Measurements from ENCODE around the gene FAM13C.
"Not testable (repeated sequence)": the region's sequence is repeated elsewhere in the genome, so short reads cannot be mapped to it uniquely, and the experiment has no call there.

FAM13C gene

GRCh38 chr10:59239108-59239507, 123.2 kb downstream of the FAM13C start:
- not testable (repeated sequence) for DNase-seq (ENCODE audit: low spot score); H2BK15ac ChIP-seq (ENCODE audit: low read length); H3K27me3 ChIP-seq (ENCODE audit: control insufficient read depth in 3 of 3, insufficient read depth in 3 of 3, low read depth in 1 of 3, low read length in 3 of 3); H3K9ac ChIP-seq (ENCODE audit: low read depth, low read length, poor library complexity); H3K4ac ChIP-seq (ENCODE audit: low read length); H3K4me1 ChIP-seq (ENCODE audit: control insufficient read depth in 2 of 2, insufficient read depth in 1 of 2, low read depth in 1 of 2, low read length in 2 of 2); H2BK12ac ChIP-seq (ENCODE audit: low read length); H4K91ac ChIP-seq (ENCODE audit: low read depth, low read length, poor library complexity); H3K14ac ChIP-seq (ENCODE audit: low read length); H3K23ac ChIP-seq (ENCODE audit: low read depth, low read length, poor library complexity); H3K27ac ChIP-seq (replicated peaks; ENCODE audit: low read length); H2AK5ac ChIP-seq (ENCODE audit: low read depth, low read length); H2AFZ ChIP-seq (ENCODE audit: low read length); H3K79me1 ChIP-seq (ENCODE audit: low read depth, low read length); H2BK120ac ChIP-seq (ENCODE audit: low read depth, low read length); H3K18ac ChIP-seq (ENCODE audit: low read length); H3K4me2 ChIP-seq (ENCODE audit: insufficient read depth, low read length, poor library complexity, severe bottlenecking); H3K4me3 ChIP-seq (ENCODE audit: low read length in 2 of 2); H3K9me3 ChIP-seq (replicated peaks in 1 of 2; ENCODE audit: control insufficient read depth in 2 of 2, insufficient read depth in 1 of 2, low read depth in 1 of 2, low read length in 2 of 2); H3K36me3 ChIP-seq (replicated peaks in 1 of 2; ENCODE audit: control insufficient read depth in 2 of 2, insufficient read depth in 2 of 2, low read length in 2 of 2); H2BK5ac ChIP-seq (ENCODE audit: low read length); H4K8ac ChIP-seq (ENCODE audit: low read depth, low read length)
- no CpG with 5 or more reads among the region's 2 CpGs for WGBS, 2 donors (ENCODE audit: extremely low coverage in 2 of 2, insufficient read length in 2 of 2, insufficient replicate concordance in 1 of 2)

GRCh38 chr10:59237775-59238174, 124.6 kb downstream of the FAM13C start:
- Histone ChIP-seq H3K27me3 (ENCODE audit: control insufficient read depth in 3 of 3, insufficient read depth in 3 of 3, low read depth in 1 of 3, low read length in 3 of 3) (no peaks in the 10 kb centered on the region), H3K18ac (ENCODE audit: low read length) (no peak overlapping the region), H3K27ac (replicated peaks; ENCODE audit: low read length) (no peak overlapping the region), H2BK12ac (ENCODE audit: low read length) (no peak overlapping the region), H2BK5ac (ENCODE audit: low read length) (no peak overlapping the region), H3K79me1 (ENCODE audit: low read depth, low read length) (no peaks in the 10 kb centered on the region), H3K14ac (ENCODE audit: low read length) (no peak overlapping the region), H3K36me3 (replicated peaks in 1 of 2; ENCODE audit: control insufficient read depth in 2 of 2, insufficient read depth in 2 of 2, low read length in 2 of 2) (peaks cover 0 to 3% of the 10 kb centered on the region in 2 donors), H3K4me3 (ENCODE audit: low read length in 2 of 2) (no peak overlapping the region), H3K4ac (ENCODE audit: low read length) (no peak overlapping the region), H4K8ac (ENCODE audit: low read depth, low read length) (no peak overlapping the region), H2AFZ (ENCODE audit: low read length) (no peak overlapping the region), H2BK15ac (ENCODE audit: low read length) (no peak overlapping the region), H2AK5ac (ENCODE audit: low read depth, low read length) (no peak overlapping the region), H4K91ac (ENCODE audit: low read depth, low read length, poor library complexity) (no peak overlapping the region), H3K23ac (ENCODE audit: low read depth, low read length, poor library complexity) (no peak overlapping the region), H3K9me3 (replicated peaks in 1 of 2; ENCODE audit: control insufficient read depth in 2 of 2, insufficient read depth in 1 of 2, low read depth in 1 of 2, low read length in 2 of 2) (no peaks in the 10 kb centered on the region), H2BK120ac (ENCODE audit: low read depth, low read length) (no peak overlapping the region), H3K4me1 (ENCODE audit: control insufficient read depth in 2 of 2, insufficient read depth in 1 of 2, low read depth in 1 of 2, low read length in 2 of 2) (peaks cover 0 to 3% of the 10 kb centered on the region in 2 donors), H3K9ac (ENCODE audit: low read depth, low read length, poor library complexity) (no peak overlapping the region), H3K4me2 (ENCODE audit: insufficient read depth, low read length, poor library complexity, severe bottlenecking) (no peak overlapping the region)
- no peak for DNase-seq (ENCODE audit: low spot score)

GRCh38 chr10:59236064-59236697, 126.2 kb downstream of the FAM13C start:
- Histone ChIP-seq H2AK5ac (ENCODE audit: low read depth, low read length) (no peak overlapping the region), H2BK120ac (ENCODE audit: low read depth, low read length) (no peak overlapping the region), H3K79me1 (ENCODE audit: low read depth, low read length) (no peaks in the 10 kb centered on the region), H4K8ac (ENCODE audit: low read depth, low read length) (no peak overlapping the region), H3K9ac (ENCODE audit: low read depth, low read length, poor library complexity) (no peak overlapping the region), H3K4me3 (ENCODE audit: low read length in 2 of 2) (no peak overlapping the region), H3K27me3 (ENCODE audit: control insufficient read depth in 3 of 3, insufficient read depth in 3 of 3, low read depth in 1 of 3, low read length in 3 of 3) (no peaks in the 10 kb centered on the region), H3K4ac (ENCODE audit: low read length) (no peak overlapping the region), H3K27ac (replicated peaks; ENCODE audit: low read length) (no peak overlapping the region), H3K14ac (ENCODE audit: low read length) (no peak overlapping the region), H4K91ac (ENCODE audit: low read depth, low read length, poor library complexity) (no peak overlapping the region), H2AFZ (ENCODE audit: low read length) (no peak overlapping the region), H2BK5ac (ENCODE audit: low read length) (no peak overlapping the region), H3K36me3 (replicated peaks in 1 of 2; ENCODE audit: control insufficient read depth in 2 of 2, insufficient read depth in 2 of 2, low read length in 2 of 2) (peaks cover 0 to 3% of the 10 kb centered on the region in 2 donors), H3K4me1 (ENCODE audit: control insufficient read depth in 2 of 2, insufficient read depth in 1 of 2, low read depth in 1 of 2, low read length in 2 of 2) (no peaks in the 10 kb centered on the region), H2BK12ac (ENCODE audit: low read length) (no peak overlapping the region), H3K9me3 (replicated peaks in 1 of 2; ENCODE audit: control insufficient read depth in 2 of 2, insufficient read depth in 1 of 2, low read depth in 1 of 2, low read length in 2 of 2) (no peaks in the 10 kb centered on the region), H3K18ac (ENCODE audit: low read length) (no peak overlapping the region), H3K4me2 (ENCODE audit: insufficient read depth, low read length, poor library complexity, severe bottlenecking) (no peak overlapping the region), H2BK15ac (ENCODE audit: low read length) (no peak overlapping the region), H3K23ac (ENCODE audit: low read depth, low read length, poor library complexity) (no peak overlapping the region)
- WGBS, 2 donors (ENCODE audit: extremely low coverage in 2 of 2, insufficient read length in 2 of 2, insufficient replicate concordance in 1 of 2): no CpG with 5 or more reads among the region's 4 CpGs
- DNase-seq (ENCODE audit: low spot score): no peak

- H3K18ac ChIP-seq (ENCODE audit: low read length): no peak overlapping the region
- no peaks in the 10 kb centered on the region for H3K27me3 ChIP-seq (ENCODE audit: control insufficient read depth in 3 of 3, insufficient read depth in 3 of 3, low read depth in 1 of 3, low read length in 3 of 3)
- no peak overlapping the region for H3K9ac ChIP-seq (ENCODE audit: low read depth, low read length, poor library complexity)
- H3K4ac ChIP-seq (ENCODE audit: low read length): no peak overlapping the region
- H2BK120ac ChIP-seq (ENCODE audit: low read depth, low read length): no peak overlapping the region
- H4K8ac ChIP-seq (ENCODE audit: low read depth, low read length): no peak overlapping the region
- peaks cover 2% of the 10 kb centered on the region for H3K79me1 ChIP-seq (ENCODE audit: low read depth, low read length)
- DNase-seq (ENCODE audit: low spot score): no peak
- no peak overlapping the region for H2BK5ac ChIP-seq (ENCODE audit: low read length)
- H3K4me1 ChIP-seq (ENCODE audit: control insufficient read depth in 2 of 2, insufficient read depth in 1 of 2, low read depth in 1 of 2, low read length in 2 of 2): no peaks in the 10 kb centered on the region
- no peak overlapping the region for H3K4me3 ChIP-seq (ENCODE audit: low read length in 2 of 2)
- H2BK15ac ChIP-seq (ENCODE audit: low read length): no peak overlapping the region
- no peak overlapping the region for H3K14ac ChIP-seq (ENCODE audit: low read length)
- no peak overlapping the region for H2BK12ac ChIP-seq (ENCODE audit: low read length)
- peak overlapping the region; percentile 8 for H2AFZ ChIP-seq (ENCODE audit: low read length)
- no peak overlapping the region for H3K23ac ChIP-seq (ENCODE audit: low read depth, low read length, poor library complexity)
- H3K4me2 ChIP-seq (ENCODE audit: insufficient read depth, low read length, poor library complexity, severe bottlenecking): no peak overlapping the region
- H3K36me3 ChIP-seq (replicated peaks in 1 of 2; ENCODE audit: control insufficient read depth in 2 of 2, insufficient read depth in 2 of 2, low read length in 2 of 2): peaks cover 0 to 3% of the 10 kb centered on the region in 2 donors
- H3K27ac ChIP-seq (replicated peaks; ENCODE audit: low read length): no peak overlapping the region
- no peak overlapping the region for H4K91ac ChIP-seq (ENCODE audit: low read depth, low read length, poor library complexity)
- no peaks in the 10 kb centered on the region for H3K9me3 ChIP-seq (replicated peaks in 1 of 2; ENCODE audit: control insufficient read depth in 2 of 2, insufficient read depth in 1 of 2, low read depth in 1 of 2, low read length in 2 of 2)
- H2AK5ac ChIP-seq (ENCODE audit: low read depth, low read length): no peak overlapping the region
These were observed 127.4 kb downstream of the FAM13C start for GRCh38 chr10:59234816-59235429.

All from neuronal stem cell (in vitro differentiated cells).